Astrocyte (in vitro differentiated cells and primary cell): ENCODE data around the gene ZNF546. TPM values are rescaled to one million over a fixed set of nuclear protein-coding genes. Genes with fewer than 3 reads are reported as not detected.
A peak's percentile ranks its signal among the peaks of the same experiment; 100 is the strongest.
"Not testable (repeated sequence)": the region's sequence is repeated elsewhere in the genome, so short reads cannot be mapped to it uniquely, and the experiment has no call there.

Experiments
- DNase-seq: peaks from one replicate; pipeline ENCODE4 v3.0.0-alpha.2; 2010; ENCODE audit warnings: low read depth
- FAIRE-seq: peaks from 2 replicates; lab custom pipeline; 2011; peaks lifted over from hg19 to GRCh38; lab: Jason Lieb, UNC
- H2AFZ ChIP-seq: 2 replicates; pipeline ENCODE4 v1.6.0; 2012; ENCODE audit warnings: low read depth, low read length, inconsistent platforms
- H3K27ac ChIP-seq: 2 replicates; pipeline ENCODE4 v1.5.1; 2011; ENCODE audit warnings: low read depth, low read length, inconsistent platforms
- H3K27me3 ChIP-seq: 2 replicates; pipeline ENCODE4 v1.6.0; 2011; ENCODE audit warnings: low read length, inconsistent platforms; ENCODE audit not compliant: insufficient read depth
- H3K36me3 ChIP-seq: 2 replicates; pipeline ENCODE4 v1.5.1; 2011; ENCODE audit warnings: low read length, inconsistent platforms; ENCODE audit not compliant: insufficient read depth
- H3K4me1 ChIP-seq: 2 replicates; pipeline ENCODE4 v1.5.1; 2011; ENCODE audit warnings: low read length, inconsistent platforms; ENCODE audit not compliant: insufficient read depth
- H3K4me2 ChIP-seq: 2 replicates; pipeline ENCODE4 v1.6.0; 2012; ENCODE audit warnings: low read length, inconsistent platforms
- H3K4me3 ChIP-seq: 2 replicates; pipeline ENCODE4 v1.5.1; 2011; ENCODE audit warnings: low read depth, mild to moderate bottlenecking, low read length, inconsistent platforms; ENCODE audit not compliant: insufficient read depth
- H3K79me2 ChIP-seq: 2 replicates; pipeline ENCODE4 v1.6.0; 2012; ENCODE audit warnings: mild to moderate bottlenecking, low read length, inconsistent platforms; ENCODE audit not compliant: insufficient read depth
- H3K9ac ChIP-seq: 2 replicates; pipeline ENCODE4 v1.6.0; 2012; ENCODE audit warnings: mild to moderate bottlenecking, low read length, inconsistent platforms
- H3K9me3 ChIP-seq: 2 replicates; pipeline ENCODE4 v1.5.1; 2012; ENCODE audit warnings: low read depth, mild to moderate bottlenecking, low read length, inconsistent platforms; ENCODE audit not compliant: insufficient read depth
- H4K20me1 ChIP-seq: 2 replicates; pipeline ENCODE4 v1.6.0; 2012; ENCODE audit warnings: low read length, inconsistent platforms; ENCODE audit not compliant: insufficient read depth
- H3K27ac Mint-ChIP-seq: one replicate; pipeline ENCODE4 v1.8.0; 2021; ENCODE audit warnings: mild to moderate bottlenecking, mixed read lengths; ENCODE audit not compliant: unreplicated experiment
- H3K27me3 Mint-ChIP-seq: one replicate; pipeline ENCODE4 v1.8.0; 2021; ENCODE audit warnings: low read depth, mixed read lengths; ENCODE audit not compliant: unreplicated experiment
- H3K36me3 Mint-ChIP-seq: one replicate; pipeline ENCODE4 v1.8.0; 2021; ENCODE audit warnings: low read depth, mixed read lengths; ENCODE audit not compliant: unreplicated experiment
- H3K4me1 Mint-ChIP-seq: one replicate; pipeline ENCODE4 v1.8.0; 2021; ENCODE audit warnings: low read depth, mixed read lengths; ENCODE audit not compliant: unreplicated experiment
- H3K4me3 Mint-ChIP-seq: one replicate; pipeline ENCODE4 v1.8.0; 2021; ENCODE audit warnings: mild to moderate bottlenecking, moderate library complexity, mixed read lengths; ENCODE audit not compliant: unreplicated experiment
- H3K9me3 Mint-ChIP-seq: one replicate; pipeline ENCODE4 v1.8.0; 2021; ENCODE audit warnings: mild to moderate bottlenecking, mixed read lengths; ENCODE audit not compliant: unreplicated experiment
- EZH2 ChIP-seq: IDR thresholded peaks from 2 replicates; pipeline ENCODE4 v1.6.1; 2012; ENCODE audit warnings: mild to moderate bottlenecking, low read length, inconsistent platforms; ENCODE audit not compliant: insufficient read depth
- total RNA-seq: library from RNA; stranded (reverse); gene quantifications from 2 replicates; pipeline ENCODE4 v1.2.1, GENCODE V29; 2021
- TF ChIP-seq, protein P1 (sequence below): IDR thresholded peaks from 2 replicates; pipeline ENCODE4 v1.5.1; 2011; ENCODE audit warnings: low read depth, mild to moderate bottlenecking, inconsistent platforms, low read length, moderate library complexity; ENCODE audit not compliant: insufficient read depth

ZNF546 gene
- total RNA-seq, 1 donor from 2014 or later, result 3.0 TPM

DNA sequence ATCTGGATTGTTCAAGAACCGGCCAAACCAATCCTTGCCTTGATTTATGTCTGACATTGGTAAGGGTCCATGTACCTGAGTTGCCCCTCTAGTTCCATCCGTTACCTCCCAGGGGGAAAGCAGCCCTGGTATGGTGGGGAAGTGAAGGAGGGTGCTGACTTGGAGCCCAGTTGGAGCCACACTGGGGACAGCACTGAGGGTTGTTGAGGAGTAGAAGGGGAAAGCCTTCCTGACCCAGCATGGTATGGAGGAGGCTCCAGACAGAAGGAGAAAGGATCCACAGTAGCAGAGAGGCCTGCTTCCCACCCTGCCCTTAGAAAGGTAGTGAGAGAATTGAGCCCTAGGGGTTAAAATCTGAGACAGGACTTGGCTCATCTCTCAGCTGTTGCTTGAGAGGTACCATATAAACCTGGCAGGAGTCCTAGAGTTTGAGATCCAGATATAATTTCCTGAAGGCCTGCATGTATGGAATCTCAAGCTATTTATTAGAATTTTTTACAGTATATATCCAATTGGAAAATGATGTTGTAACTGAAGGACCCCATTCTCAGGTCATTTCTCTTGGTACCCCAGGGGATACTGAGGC, 45.7 kb upstream of the ZNF546 start:
- H3K4me3 Mint-ChIP-seq, result no peak overlapping the region
- Histone ChIP-seq H3K79me2 (no peaks in the 10 kb centered on the region), H3K9me3 (no peaks in the 10 kb centered on the region), H3K4me1 (no peaks in the 10 kb centered on the region), H3K9ac (no peak overlapping the region), H2AFZ (no peak overlapping the region), H3K36me3 (no peaks in the 10 kb centered on the region), H3K4me3 (no peak overlapping the region), H3K27me3 (no peaks in the 10 kb centered on the region), H3K27ac (no peak overlapping the region), H3K4me2 (no peak overlapping the region), H4K20me1 (no peaks in the 10 kb centered on the region)
- DNase-seq (no peak), FAIRE-seq (no peak)
- H3K36me3 Mint-ChIP-seq, result no peaks in the 10 kb centered on the region
- H3K4me1 Mint-ChIP-seq, result peaks cover 9% of the 10 kb centered on the region
- no peak overlapping the region for H3K27ac Mint-ChIP-seq
- peaks cover 4% of the 10 kb centered on the region for H3K9me3 Mint-ChIP-seq
- H3K27me3 Mint-ChIP-seq, result no peaks in the 10 kb centered on the region
- TF ChIP-seq, protein P1, sequence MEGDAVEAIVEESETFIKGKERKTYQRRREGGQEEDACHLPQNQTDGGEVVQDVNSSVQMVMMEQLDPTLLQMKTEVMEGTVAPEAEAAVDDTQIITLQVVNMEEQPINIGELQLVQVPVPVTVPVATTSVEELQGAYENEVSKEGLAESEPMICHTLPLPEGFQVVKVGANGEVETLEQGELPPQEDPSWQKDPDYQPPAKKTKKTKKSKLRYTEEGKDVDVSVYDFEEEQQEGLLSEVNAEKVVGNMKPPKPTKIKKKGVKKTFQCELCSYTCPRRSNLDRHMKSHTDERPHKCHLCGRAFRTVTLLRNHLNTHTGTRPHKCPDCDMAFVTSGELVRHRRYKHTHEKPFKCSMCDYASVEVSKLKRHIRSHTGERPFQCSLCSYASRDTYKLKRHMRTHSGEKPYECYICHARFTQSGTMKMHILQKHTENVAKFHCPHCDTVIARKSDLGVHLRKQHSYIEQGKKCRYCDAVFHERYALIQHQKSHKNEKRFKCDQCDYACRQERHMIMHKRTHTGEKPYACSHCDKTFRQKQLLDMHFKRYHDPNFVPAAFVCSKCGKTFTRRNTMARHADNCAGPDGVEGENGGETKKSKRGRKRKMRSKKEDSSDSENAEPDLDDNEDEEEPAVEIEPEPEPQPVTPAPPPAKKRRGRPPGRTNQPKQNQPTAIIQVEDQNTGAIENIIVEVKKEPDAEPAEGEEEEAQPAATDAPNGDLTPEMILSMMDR, result no peak
- TF ChIP-seq EZH2, result no peak

DNA sequence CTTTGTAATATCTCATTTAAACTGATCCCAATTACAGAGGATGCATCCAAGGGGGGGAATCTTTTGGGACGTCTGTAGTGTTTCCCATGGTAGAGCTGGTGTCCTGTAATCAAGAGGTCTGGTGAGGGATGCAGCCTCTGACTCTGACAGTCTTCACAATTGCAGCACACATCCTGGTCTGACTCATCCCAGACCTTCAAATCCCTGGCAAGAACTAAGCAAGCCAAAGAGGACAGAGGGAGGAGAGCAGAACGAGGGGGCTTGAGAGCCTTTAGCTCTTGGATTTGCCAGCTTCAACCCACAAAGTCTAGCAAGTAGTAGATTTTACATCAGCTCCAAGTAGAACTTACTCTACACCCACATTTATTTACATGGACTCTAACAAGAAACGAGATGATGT, 45.2 kb upstream of the ZNF546 start:
- Mint-ChIP-seq H3K4me1 (peaks cover 8% of the 10 kb centered on the region), H3K36me3 (no peaks in the 10 kb centered on the region), H3K27me3 (no peaks in the 10 kb centered on the region), H3K4me3 (peak overlapping the region; percentile 23), H3K9me3 (peaks cover 3% of the 10 kb centered on the region), H3K27ac (no peak overlapping the region)
- Histone ChIP-seq H3K9ac (no peak overlapping the region), H3K4me2 (no peak overlapping the region), H2AFZ (no peak overlapping the region), H3K36me3 (no peaks in the 10 kb centered on the region), H3K4me3 (no peak overlapping the region), H3K9me3 (no peaks in the 10 kb centered on the region), H3K4me1 (no peaks in the 10 kb centered on the region), H4K20me1 (no peaks in the 10 kb centered on the region), H3K27me3 (no peaks in the 10 kb centered on the region), H3K79me2 (no peaks in the 10 kb centered on the region), H3K27ac (no peak overlapping the region)
- TF ChIP-seq, protein P1, result no peak
- no peak for TF ChIP-seq EZH2
- peak; percentile 10 for DNase-seq
- FAIRE-seq, result no peak

DNA sequence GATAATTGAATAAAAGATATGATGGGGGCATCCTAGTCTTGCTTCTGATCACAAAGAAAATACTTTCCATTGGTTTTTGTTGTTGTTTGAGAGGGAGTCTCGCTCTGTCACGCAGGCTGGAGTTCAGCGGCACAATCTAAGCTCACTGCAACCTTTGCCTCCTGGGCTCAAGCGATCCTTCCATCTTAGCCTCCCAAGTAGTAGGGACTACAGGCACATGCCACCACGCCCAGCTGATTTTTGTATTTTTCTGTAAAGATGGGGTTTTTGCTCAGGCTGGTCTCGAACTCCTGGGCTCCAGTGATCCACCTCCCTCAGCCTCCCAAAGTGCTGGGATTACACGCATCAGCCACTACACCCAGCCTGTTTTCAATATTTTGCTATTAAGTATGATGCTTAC, 42.9 kb upstream of the ZNF546 start:
- DNase-seq (no peak), FAIRE-seq (no peak)
- Histone ChIP-seq H3K27me3 (no peaks in the 10 kb centered on the region), H3K79me2 (no peaks in the 10 kb centered on the region), H3K4me2 (no peak overlapping the region), H3K27ac (no peak overlapping the region), H3K9me3 (no peaks in the 10 kb centered on the region), H4K20me1 (no peaks in the 10 kb centered on the region), H3K4me3 (no peak overlapping the region), H3K4me1 (no peaks in the 10 kb centered on the region), H3K9ac (no peak overlapping the region), H3K36me3 (no peaks in the 10 kb centered on the region), H2AFZ (no peak overlapping the region)
- Mint-ChIP-seq H3K4me1 (peaks cover 7% of the 10 kb centered on the region), H3K27ac (no peak overlapping the region), H3K27me3 (no peaks in the 10 kb centered on the region), H3K36me3 (no peaks in the 10 kb centered on the region), H3K9me3 (no peaks in the 10 kb centered on the region), H3K4me3 (no peak overlapping the region)
- TF ChIP-seq, protein P1, result no peak
- TF ChIP-seq EZH2, result no peak

DNA sequence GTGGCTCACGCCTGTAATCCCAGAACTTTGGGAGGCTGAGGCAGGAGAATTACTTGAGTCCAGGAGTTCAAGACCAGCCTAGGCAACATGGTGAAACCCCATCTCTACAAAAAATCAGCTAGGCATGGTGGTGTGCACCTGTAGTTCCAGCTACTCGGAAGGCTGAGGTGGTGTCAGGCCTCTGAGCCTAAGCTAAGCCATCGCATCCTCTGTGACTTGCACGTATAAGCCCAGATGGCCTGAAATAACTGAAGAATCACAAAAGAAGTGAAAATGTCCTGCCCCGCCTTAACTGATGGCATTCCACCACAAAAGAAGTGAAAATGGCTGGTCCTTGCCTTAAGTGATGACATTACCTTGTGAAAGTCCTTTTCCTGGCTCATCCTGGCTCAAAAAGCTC, 39.0 kb upstream of the ZNF546 start:
- DNase-seq, H3K27me3 Mint-ChIP-seq, FAIRE-seq, H2AFZ ChIP-seq, H3K4me3 Mint-ChIP-seq, H3K9ac ChIP-seq, H3K4me2 ChIP-seq, H3K4me1 ChIP-seq, H3K27ac ChIP-seq, H3K4me3 ChIP-seq, H3K4me1 Mint-ChIP-seq, H3K27ac Mint-ChIP-seq, H3K36me3 ChIP-seq, H3K27me3 ChIP-seq, H3K9me3 Mint-ChIP-seq, H3K9me3 ChIP-seq, H3K79me2 ChIP-seq, H4K20me1 ChIP-seq, H3K36me3 Mint-ChIP-seq: not testable (repeated sequence)
